ENCODE results near the gene DPYD.

Gene DPYD

DNA sequence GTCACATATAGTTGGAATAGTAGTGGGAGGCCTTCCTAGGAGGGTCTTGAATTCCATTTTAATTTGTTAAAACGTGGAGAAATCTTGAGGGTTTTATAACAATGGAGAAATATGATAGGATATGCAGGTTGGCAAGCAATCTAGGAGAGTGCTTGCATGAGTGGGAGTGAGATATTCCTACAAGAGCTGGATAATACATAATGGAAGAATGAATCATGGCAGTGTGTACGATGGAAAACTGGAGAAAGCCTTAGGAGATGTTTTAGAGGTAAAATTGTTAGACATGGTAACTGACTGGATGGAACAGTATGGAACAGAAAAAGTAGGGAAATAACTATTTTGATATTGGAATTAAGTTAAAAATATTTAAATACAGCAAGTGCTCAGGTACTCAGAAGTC is 846.9 kb downstream of the DPYD start:
- no peak for DNase-seq

DNA sequence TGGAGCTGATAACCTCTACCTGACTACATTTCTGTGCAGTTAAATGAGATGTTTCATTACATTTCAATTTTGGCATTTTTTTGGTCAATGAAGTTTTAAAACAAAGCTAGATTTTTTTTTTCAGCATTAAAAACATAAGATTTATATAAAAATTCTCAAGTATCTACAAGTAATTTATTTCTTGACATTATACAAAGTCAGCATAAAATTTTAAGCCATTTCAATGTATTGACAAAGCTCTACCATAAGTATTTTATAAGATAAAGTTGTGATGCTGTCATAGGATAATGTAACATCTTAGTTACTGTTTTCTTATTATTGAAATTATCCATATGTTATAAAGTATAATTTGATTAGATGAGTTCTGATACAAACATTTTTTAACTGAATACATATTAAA is 847.7 kb downstream of the DPYD start:
- no peak for DNase-seq

DNA sequence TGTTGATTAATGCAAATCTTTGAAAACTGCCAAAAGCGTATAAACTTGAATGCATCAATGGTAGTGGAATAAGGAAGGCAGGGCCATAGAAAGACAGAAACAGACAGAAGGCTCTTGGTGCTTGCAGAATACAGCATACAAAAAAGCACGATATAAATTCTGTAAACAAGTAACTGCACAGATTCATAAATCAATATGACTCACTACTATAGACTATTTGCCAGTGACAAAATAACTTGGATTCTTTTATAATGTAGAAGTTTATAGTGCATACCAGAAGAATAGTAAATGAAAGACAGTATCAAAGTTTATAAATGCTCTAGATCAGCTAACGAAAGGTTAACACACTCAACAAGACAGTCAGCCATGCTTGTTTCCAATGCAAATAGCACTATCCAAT is 849.7 kb downstream of the DPYD start:
- no peak for DNase-seq

DNA sequence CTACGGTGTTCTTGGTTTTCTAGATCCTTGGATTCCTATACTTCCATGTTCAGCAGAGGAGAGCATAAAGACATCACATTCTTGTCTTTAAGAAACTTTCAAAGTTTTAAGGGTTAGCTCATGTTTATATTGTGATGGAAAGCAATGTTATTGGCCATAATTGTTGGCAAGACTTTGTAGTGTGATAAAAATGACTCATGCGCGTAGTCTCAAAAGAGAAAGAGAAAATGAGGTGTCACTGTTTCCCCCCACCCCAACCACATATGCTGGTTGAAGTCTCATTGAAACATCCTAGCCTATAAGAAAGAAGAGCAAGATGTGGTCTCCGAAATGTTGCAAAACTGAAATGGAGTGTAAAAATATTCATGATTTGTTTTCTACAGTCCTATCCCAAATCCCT is 850.5 kb downstream of the DPYD start:
- no peak for DNase-seq

DNA sequence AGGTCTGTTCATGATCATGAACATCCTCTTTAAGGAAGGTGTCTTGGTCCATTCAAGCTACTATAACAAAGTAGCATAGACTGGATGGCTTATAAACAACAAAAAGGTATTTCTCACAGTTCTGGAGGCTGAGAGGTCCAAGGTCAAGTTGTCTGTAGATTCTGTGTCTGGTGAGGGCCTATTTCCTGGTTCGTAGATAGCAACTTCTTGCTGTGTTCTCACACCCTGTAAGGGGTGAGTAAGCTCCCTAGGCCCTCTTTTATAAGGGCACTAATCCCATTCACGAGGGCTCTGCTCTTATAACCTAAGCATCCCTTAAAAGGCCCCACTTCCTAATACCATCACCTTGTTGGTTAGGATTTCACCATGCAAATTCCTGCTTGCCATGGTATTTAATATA is 851.5 kb downstream of the DPYD start:
- no peak for DNase-seq

DNA sequence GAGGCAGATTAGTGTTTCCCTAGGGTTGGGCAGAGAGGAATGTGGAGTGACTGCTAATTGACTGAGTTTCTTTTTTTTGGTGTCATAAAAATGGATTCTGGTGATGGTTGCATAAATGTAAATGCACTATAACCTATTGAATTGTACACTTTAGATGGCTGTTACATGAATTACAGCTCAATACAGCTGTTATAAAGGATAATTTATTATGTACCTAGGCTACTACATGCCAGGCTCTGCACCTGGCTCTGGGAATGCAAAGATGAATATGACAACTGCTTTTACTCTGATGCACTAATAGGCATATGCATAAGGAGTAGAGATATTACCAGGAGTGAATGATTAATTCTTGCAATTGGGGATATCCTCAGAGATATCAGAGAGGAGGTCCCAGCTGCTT is 854.0 kb downstream of the DPYD start:
- DNase-seq: no peak

DNA sequence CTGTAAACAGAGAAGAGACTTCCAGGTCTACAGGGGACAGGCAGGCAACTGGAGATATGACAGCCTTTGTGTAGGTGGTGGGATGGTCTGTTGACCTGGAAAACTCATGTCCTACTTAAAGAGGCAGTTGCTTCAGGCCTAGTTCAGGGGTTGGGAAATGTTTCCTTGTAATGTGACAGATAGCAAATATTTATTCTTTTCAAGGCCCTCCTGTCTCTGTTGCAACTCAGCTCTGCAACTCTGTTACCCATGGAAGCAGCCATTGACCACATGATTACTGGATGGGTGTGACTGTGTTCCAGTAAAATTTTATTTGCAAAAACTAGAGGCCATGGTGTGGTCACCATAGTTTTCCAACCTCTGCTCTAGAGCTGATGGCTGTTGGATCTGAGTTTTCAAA is 857.3 kb downstream of the DPYD start:
- DNase-seq: no peak

DNA sequence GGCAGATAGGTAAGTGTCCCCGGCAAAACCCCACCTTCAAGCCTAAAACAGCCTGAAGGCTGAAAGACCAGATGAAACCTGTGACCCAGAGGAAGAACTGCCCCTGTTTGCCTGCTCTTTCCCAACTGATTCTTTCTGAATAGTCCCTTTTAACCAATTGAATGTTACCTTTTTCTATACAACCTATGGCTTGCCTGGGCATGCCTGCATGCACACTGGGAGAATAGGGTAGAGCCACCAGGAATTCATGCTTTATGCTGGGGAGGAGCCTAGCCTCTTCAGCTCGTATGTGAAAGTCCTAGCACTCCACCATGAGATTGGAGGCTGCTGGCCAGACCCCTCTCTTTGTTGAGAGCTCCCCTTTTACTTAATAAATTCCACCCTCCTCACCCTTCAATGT is 859.2 kb downstream of the DPYD start:
- DNase-seq: no peak

DNA sequence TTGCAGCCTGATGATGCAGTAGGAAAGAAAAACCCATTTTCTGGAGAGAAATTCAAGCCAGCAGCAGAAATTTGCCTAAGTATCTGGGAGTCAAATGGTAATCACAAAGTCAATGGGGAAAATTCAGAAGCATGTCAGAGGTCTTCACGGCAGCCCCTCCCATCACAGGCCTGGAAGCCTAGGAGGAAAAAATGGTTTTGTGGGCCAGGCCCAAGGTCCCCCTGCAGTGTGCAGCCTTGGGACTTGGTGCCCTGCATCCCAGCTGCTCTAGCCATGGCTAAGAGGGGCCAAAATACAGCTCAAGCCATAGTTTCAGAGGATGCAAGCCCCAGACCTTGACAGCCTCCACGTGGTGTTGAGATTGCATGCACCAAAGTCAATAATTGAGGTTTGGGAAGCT is 864.4 kb downstream of the DPYD start:
- no peak for DNase-seq

DNA sequence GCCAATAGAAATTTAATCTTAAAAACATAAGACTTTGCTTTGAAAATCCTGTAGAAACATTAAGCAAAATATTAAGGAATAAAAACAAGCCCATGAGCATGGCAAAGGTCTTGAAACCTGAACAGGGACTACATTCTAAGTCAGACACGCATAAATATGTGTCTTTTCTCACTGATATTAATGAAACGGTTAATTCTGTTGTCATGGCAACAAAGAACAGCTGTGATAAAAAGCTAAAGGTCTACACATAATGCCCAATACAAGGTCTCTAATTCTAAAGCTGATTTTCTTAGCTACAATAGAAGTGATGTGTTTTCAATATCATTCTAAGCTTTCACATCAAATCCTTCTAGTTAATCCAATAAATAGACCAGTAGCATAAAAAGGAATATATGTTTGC is 867.6 kb downstream of the DPYD start:
- no peak for DNase-seq

DNA sequence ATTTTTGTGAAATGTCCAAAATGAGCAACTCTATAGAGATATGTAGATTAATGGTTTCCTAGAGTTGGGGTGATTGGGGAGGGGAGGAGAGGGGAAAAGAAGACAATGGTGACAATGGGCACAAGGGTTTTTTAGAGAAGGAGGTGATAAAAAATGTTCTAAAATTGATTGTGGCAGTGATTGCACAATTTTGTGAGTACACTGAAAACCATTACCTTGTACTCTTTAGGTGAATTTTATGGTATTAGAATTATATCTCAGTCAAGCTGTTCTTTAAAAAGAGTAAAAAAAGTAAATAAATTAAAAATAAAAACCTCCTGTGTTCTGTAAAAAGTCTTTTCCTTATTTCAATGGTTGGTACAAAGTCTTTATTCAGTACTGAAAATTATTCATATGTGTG is 869.0 kb downstream of the DPYD start:
- DNase-seq: no peak

DNA sequence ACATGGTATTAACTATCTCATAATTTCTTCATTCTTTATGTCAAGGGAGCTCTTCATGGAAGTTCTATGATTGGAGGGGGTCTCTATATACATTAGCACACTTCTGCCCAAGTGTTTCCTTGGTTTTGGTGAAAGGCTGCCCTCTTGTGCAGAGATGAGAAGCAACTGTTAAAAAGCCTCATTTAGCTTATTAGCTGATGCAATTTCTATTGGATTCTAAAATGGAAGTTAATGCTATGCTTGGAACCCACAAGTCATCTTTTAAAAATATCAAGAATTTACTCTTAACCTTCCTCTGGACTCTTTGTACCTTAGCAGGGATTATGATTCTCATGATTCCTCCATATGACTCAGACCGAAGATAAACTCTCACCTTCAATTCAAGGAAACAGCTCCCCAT is 870.3 kb downstream of the DPYD start:
- no peak for DNase-seq

DNA sequence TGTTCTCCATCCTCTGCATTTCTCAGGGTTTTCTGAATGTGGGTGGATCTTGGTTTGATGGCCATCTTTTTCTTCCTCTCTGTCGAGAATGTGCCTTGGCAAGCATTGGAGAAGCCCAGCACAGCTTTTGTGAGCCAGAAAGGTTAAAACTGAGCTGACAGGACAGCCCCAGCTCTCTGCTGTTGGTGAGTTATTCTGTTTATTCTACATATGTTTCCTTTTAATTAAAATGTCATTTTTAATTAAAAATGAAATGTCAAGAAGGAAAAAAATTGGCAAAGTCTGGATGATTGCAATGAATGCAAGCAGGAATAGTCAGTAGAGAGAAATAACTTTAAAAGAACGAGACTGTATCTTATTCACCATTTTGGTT is 873.4 kb downstream of the DPYD start:
- DNase-seq: no peak

DNA sequence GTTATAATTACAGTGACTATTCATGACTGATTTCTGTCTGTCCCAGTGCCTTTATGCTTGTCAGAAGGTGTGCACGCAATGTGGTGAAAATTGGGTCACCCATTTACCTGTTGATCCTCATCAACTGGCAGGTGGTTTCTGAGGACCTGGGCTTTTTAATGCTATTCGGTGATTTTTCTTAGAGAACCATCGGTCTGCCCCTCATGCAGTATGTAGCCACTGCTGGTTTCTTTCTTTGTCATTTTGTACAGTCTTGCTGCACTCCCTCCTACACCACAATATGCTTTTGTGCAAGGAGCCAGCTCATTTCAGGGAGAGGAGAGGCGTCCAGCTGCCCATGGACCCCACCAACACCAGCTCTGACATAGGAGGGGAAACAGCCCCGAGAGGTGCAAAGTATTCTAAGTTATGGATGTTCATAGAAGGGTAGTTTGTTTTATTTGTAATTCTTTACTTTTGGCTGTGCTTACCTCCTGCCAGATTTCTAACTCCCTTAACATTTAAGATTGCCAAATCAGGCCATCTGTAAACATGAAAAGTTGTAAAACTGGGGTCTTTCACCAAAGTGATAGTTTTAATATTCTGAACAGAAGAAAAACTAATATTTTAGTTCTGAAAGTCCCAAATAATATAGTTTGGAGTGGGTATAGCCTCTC is 873.9 kb downstream of the DPYD start:
- DNase-seq: no peak

DNA sequence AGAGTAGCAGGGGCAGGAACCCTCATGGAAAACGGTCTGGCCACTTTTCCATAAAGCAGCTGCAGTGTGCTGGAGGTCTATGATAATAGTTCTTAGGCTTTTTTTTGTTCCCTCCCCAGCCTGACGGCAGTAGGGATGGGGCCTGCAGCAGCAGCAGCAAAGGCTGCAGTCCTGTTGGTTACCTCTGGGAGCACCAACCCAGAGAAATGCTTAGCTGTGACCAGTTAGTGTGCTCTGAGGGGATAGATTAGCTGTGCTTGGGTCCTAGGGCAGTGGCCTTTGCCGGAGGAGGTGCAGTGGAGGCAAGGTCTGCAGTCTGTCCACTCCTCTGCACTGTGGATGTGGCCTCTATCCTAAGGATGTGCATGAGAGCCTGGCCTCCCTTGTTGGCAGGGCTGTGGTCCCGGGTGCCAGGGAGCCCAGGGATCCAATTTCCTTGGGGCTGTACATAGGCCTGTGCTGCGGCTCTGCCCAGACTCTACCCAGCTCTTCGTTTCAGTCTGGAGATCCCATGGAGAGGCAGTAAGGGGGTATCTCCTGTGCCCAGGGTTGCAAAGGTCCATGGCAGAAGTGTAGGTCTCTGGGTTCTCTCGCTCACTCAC is 876.6 kb downstream of the DPYD start:
- no peak for DNase-seq

DNA sequence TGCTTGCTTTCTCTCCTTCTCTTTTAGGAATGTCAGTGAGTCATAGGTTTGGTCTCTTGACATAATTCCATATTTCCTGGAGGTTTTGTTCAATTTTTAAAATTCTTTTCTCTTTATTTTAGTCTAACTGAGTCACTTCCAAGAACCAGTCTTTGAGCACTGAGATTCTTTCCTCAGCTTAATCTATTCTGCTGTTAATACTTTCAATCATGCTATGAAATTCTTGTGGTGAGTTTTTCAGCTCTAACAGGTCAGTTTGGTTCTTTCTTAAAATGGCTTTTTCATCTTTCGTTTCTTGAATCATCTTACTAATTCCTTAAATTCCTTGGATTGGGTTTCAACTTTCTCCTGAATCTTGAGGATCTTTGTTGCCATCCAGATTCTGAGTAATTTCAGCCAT is 878.3 kb downstream of the DPYD start:
- DNase-seq: no peak

DNA sequence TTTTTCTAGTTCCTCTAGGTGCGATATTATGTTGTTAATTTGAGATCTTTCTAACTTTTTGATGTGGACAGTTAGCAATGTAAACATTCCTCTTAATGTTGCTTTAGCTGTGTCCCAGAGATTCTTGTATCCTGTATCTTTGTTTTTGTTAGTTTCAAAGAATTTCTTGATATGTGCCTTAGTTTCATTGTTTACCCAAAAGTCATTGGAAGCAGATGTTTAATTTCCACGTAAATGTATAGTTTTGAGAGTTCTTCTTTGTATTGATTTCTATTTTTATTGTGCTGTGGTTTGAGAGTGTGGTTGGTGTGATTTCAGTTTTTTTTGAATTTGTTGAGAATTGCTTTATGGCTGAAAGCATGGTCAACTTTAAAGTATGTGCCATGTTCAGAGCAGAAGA is 879.8 kb downstream of the DPYD start:
- no peak for DNase-seq

DNA sequence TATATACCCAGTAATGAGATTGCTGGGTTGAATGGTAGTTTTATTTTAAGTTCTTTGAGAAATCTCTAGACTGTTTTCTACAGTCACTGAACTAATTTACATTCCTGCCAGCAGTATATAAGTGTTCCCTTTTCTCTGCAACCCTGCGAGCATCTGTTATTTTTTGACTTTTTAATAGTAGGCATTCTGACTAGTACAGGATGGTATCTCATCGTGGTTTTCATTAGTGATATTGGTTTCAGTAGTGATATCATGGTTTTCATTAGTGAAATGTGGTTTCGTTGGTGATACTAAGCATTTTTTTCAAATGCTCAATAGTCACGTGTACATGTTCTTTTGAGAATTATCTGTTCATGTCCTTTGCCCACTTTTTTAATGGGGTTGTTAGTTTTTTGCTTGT is 882.4 kb downstream of the DPYD start:
- DNase-seq: no peak

DNA sequence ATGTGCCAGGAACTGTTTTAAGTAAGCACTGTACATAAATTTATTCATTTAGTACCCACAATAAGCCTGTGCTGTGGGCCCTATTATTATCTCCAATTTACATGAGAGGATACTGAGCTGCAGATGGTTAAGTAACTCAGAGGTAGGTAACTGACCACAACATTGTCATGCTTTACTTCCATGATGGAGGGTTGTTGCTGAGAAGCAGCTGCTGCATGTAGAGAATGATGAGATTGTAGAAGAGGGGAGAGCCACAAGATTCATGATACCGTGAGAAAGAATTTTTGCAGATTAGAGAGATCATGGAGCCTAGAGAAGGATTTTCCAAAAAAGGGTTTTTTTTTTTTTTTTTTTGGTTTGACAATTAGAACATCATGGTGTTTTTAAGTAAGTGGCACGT is 886.2 kb downstream of the DPYD start:
- DNase-seq: no peak

DNA sequence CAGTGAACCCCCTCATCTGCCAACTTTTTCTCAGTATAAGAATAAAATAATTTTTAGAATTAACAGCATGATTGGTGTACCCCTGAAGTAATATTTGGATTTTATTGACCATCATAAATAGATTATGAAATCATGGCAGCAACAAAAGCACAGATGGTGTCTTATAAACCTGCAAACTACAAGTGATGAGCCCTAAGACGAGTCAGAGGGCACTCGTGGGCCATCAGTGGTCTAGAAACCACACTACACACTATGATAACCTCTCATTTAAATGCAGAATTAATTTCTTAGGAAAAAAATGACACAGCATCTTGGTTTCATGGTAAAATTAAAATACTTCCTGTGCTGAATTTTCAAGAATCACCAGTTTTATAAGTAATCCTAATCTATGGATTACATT is 886.9 kb downstream of the DPYD start:
- no peak for DNase-seq

All from femur (tissue), 1 donor.